GM23338 (cell line): ENCODE data around the gene ATP8B4. TPM values are rescaled to one million over a fixed set of nuclear protein-coding genes. Genes with fewer than 3 reads are reported as not detected.

Experiments
- ATAC-seq: fragments of 200-7000 bp; cut with Tn5 transposase; 3 replicates; pipeline ENCODE4 v1.9.1; 2020
- DNase-seq: peaks from one replicate; pipeline ENCODE4 v3.0.0-alpha.2; 2015; ENCODE audit warnings: low spot score
- H2AFZ ChIP-seq: fragments of 200-600 bp; sonication (generic); 2 replicates; pipeline ENCODE4 v1.8.0; 2016; ENCODE audit warnings: antibody characterized with exemption, mild to moderate bottlenecking, moderate library complexity
- H3F3A ChIP-seq: fragments of 200-600 bp; sonication (generic); replicated peaks from 2 replicates; pipeline ENCODE4 v1.8.0; 2017; ENCODE audit warnings: antibody characterized with exemption, mixed run types, low read depth
- H3K27ac ChIP-seq: fragments of 200-600 bp; sonication (generic); 2 replicates; pipeline ENCODE4 v1.6.1; 2016; ENCODE audit warnings: low read depth
- H3K27me3 ChIP-seq: fragments of 200-600 bp; sonication (generic); 2 replicates; pipeline ENCODE4 v1.8.0; 2016; ENCODE audit warnings: mild to moderate bottlenecking, mixed run types, moderate library complexity; ENCODE audit not compliant: insufficient read depth
- H3K36me3 ChIP-seq: fragments of 200-600 bp; sonication (generic); 2 replicates; pipeline ENCODE4 v1.8.0; 2016; ENCODE audit warnings: mild to moderate bottlenecking; ENCODE audit not compliant: insufficient read depth
- H3K4me1 ChIP-seq: fragments of 200-600 bp; sonication (generic); 2 replicates; pipeline ENCODE4 v1.8.0; 2016; ENCODE audit warnings: mild to moderate bottlenecking, moderate library complexity; ENCODE audit not compliant: insufficient read depth
- H3K4me2 ChIP-seq: fragments of 200-600 bp; sonication (generic); 2 replicates; pipeline ENCODE4 v1.7.1; 2017; ENCODE audit warnings: mixed run types
- H3K4me3 ChIP-seq: fragments of 200-600 bp; sonication (generic); 2 replicates; pipeline ENCODE4 v1.6.1; 2016; ENCODE audit warnings: mixed run types
- H3K79me2 ChIP-seq: fragments of 200-600 bp; sonication (generic); replicated peaks from 2 replicates; pipeline ENCODE4 v1.8.0; 2017; ENCODE audit warnings: mild to moderate bottlenecking; ENCODE audit not compliant: insufficient read depth
- H3K9me2 ChIP-seq: fragments of 200-600 bp; sonication (generic); 2 replicates; pipeline ENCODE4 v1.8.0; 2017; ENCODE audit not compliant: insufficient read depth
- H4K20me1 ChIP-seq: fragments of 200-600 bp; sonication (generic); replicated peaks from 2 replicates; pipeline ENCODE4 v1.8.0; 2017; ENCODE audit warnings: mild to moderate bottlenecking; ENCODE audit not compliant: insufficient read depth
- H3K27ac Mint-ChIP-seq: 2 replicates; pipeline ENCODE4 v1.8.0; 2020; ENCODE audit warnings: inconsistent platforms, mild to moderate bottlenecking, moderate library complexity, mixed read lengths
- H3K27me3 Mint-ChIP-seq: 3 replicates; pipeline ENCODE4 v1.8.0; 2022; ENCODE audit warnings: low read depth, mild to moderate bottlenecking, moderate library complexity, mixed read lengths, inconsistent platforms; ENCODE audit not compliant: insufficient read depth, poor library complexity
- H3K36me3 Mint-ChIP-seq: 3 replicates; pipeline ENCODE4 v1.8.0; 2021; ENCODE audit warnings: low read depth, mild to moderate bottlenecking, inconsistent platforms, moderate library complexity, mixed read lengths
- H3K4me1 Mint-ChIP-seq: 3 replicates; pipeline ENCODE4 v1.8.0; 2020; ENCODE audit warnings: mild to moderate bottlenecking, inconsistent platforms, mixed read lengths
- H3K4me3 Mint-ChIP-seq: 3 replicates; pipeline ENCODE4 v1.8.0; 2021; ENCODE audit warnings: moderate library complexity, mild to moderate bottlenecking, inconsistent platforms, mixed read lengths
- H3K9me3 Mint-ChIP-seq: 3 replicates; pipeline ENCODE4 v1.8.0; 2020; ENCODE audit warnings: moderate library complexity, mild to moderate bottlenecking, inconsistent platforms, mixed read lengths
- CREB1 ChIP-seq: fragments of 250-450 bp; sonication (Bioruptor Pico); IDR thresholded peaks from 2 replicates; pipeline ENCODE4 v1.5.0; 2020; ENCODE audit warnings: low read depth, mild to moderate bottlenecking, moderate library complexity
- EZH2phosphoT487 ChIP-seq: fragments of 200-600 bp; sonication (generic); IDR thresholded peaks from one replicate; pipeline ENCODE4 v1.8.1; 2018; ENCODE audit warnings: antibody characterized with exemption; ENCODE audit not compliant: unreplicated experiment
- JUNB ChIP-seq: IDR thresholded peaks from one replicate; pipeline ENCODE4 v1.6.1; 2016; ENCODE audit warnings: antibody characterized with exemption; ENCODE audit not compliant: unreplicated experiment
- NANOG ChIP-seq: IDR thresholded peaks from 2 replicates; pipeline ENCODE4 v1.6.1; 2016; ENCODE audit warnings: antibody characterized with exemption, borderline replicate concordance
- POLR2AphosphoS5 ChIP-seq: IDR thresholded peaks from 2 replicates; pipeline ENCODE4 v1.6.1; 2016; ENCODE audit warnings: antibody characterized with exemption, low read depth
- STAT1 ChIP-seq: IDR thresholded peaks from one replicate; pipeline ENCODE4 v1.6.1; 2016; ENCODE audit warnings: antibody characterized with exemption; ENCODE audit not compliant: unreplicated experiment
- ZNF114 ChIP-seq: fragments of 250-450 bp; sonication (Bioruptor Pico); IDR thresholded peaks from 2 replicates; pipeline ENCODE4 v1.5.0; 2020; ENCODE audit warnings: mild to moderate bottlenecking, moderate library complexity
- ZNF331 ChIP-seq: fragments of 250-450 bp; sonication (Bioruptor Pico); IDR thresholded peaks from 2 replicates; pipeline ENCODE4 v1.5.0; 2020; ENCODE audit warnings: low read depth, mild to moderate bottlenecking, moderate library complexity
- polyA plus RNA-seq: library from polyadenylated mRNA; unstranded; fragments of >200 nt; fragmentation: Nextera tagmentation; extraction: Ambion mirVana; gene quantifications from 2 replicates; pipeline ENCODE4 v1.2.1, GENCODE V29; 2016
- total RNA-seq: library from RNA; depleted of rRNA; stranded (reverse); fragments of >200 nt; shearing (Covaris generic); gene quantifications from 2 replicates; pipeline ENCODE4 v1.2.3, GENCODE V29; 2014
- TF ChIP-seq, protein P1 (sequence below): IDR thresholded peaks from 2 replicates; pipeline ENCODE4 v1.6.1; 2016; ENCODE audit warnings: antibody characterized with exemption
- TF ChIP-seq, protein P2 (sequence below): IDR thresholded peaks from one replicate; pipeline ENCODE4 v1.6.1; 2018; ENCODE audit warnings: antibody characterized with exemption; ENCODE audit not compliant: unreplicated experiment
- TF ChIP-seq, protein P3 (sequence below), 2 experiments: fragments of 200-600 bp in 1 of 2; sonication (generic) in 1 of 2; conservative IDR thresholded peaks; 2 replicates each; pipeline versions ENCODE4 v1.5.1 to v1.6.1; 2016 to 2017; ENCODE audit warnings: antibody characterized with exemption in 2 of 2, low read depth in 2 of 2, mild to moderate bottlenecking in 2 of 2, moderate library complexity in 1 of 2

Gene ATP8B4
- total and polyA plus RNA-seq, 2 experiments from 2014 or later: 0.24 TPM; not detected in 1

DNA sequence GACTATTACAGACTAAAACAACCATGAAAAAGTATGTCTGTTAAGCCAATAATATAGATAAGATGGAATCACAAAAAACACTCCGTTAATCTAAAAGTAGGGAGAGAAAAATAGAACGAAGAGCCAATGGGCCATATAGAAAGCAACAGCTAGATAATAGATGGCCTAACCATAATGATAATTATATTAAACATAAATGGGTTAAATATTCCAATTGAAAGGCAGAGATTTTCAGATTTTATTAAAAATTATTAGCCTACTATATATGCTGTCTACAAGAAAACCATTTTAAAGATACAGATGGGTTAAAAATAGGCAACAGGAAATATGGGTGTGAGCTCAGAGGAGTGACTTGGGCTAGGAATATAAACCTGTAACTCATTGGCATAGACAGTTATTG lies 76.3 kb downstream of the ATP8B4 start (continued):
- no peak for TF ChIP-seq CREB1
- no peak for TF ChIP-seq STAT1
- no peak for TF ChIP-seq POLR2AphosphoS5
- TF ChIP-seq, protein P1, sequence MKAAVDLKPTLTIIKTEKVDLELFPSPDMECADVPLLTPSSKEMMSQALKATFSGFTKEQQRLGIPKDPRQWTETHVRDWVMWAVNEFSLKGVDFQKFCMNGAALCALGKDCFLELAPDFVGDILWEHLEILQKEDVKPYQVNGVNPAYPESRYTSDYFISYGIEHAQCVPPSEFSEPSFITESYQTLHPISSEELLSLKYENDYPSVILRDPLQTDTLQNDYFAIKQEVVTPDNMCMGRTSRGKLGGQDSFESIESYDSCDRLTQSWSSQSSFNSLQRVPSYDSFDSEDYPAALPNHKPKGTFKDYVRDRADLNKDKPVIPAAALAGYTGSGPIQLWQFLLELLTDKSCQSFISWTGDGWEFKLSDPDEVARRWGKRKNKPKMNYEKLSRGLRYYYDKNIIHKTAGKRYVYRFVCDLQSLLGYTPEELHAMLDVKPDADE: no peak
- no peak for TF ChIP-seq EZH2phosphoT487
- no peak for TF ChIP-seq ZNF331
- no peak for TF ChIP-seq NANOG
- TF ChIP-seq, protein P2, sequence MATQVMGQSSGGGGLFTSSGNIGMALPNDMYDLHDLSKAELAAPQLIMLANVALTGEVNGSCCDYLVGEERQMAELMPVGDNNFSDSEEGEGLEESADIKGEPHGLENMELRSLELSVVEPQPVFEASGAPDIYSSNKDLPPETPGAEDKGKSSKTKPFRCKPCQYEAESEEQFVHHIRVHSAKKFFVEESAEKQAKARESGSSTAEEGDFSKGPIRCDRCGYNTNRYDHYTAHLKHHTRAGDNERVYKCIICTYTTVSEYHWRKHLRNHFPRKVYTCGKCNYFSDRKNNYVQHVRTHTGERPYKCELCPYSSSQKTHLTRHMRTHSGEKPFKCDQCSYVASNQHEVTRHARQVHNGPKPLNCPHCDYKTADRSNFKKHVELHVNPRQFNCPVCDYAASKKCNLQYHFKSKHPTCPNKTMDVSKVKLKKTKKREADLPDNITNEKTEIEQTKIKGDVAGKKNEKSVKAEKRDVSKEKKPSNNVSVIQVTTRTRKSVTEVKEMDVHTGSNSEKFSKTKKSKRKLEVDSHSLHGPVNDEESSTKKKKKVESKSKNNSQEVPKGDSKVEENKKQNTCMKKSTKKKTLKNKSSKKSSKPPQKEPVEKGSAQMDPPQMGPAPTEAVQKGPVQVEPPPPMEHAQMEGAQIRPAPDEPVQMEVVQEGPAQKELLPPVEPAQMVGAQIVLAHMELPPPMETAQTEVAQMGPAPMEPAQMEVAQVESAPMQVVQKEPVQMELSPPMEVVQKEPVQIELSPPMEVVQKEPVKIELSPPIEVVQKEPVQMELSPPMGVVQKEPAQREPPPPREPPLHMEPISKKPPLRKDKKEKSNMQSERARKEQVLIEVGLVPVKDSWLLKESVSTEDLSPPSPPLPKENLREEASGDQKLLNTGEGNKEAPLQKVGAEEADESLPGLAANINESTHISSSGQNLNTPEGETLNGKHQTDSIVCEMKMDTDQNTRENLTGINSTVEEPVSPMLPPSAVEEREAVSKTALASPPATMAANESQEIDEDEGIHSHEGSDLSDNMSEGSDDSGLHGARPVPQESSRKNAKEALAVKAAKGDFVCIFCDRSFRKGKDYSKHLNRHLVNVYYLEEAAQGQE: no peak
- TF ChIP-seq, protein P3, sequence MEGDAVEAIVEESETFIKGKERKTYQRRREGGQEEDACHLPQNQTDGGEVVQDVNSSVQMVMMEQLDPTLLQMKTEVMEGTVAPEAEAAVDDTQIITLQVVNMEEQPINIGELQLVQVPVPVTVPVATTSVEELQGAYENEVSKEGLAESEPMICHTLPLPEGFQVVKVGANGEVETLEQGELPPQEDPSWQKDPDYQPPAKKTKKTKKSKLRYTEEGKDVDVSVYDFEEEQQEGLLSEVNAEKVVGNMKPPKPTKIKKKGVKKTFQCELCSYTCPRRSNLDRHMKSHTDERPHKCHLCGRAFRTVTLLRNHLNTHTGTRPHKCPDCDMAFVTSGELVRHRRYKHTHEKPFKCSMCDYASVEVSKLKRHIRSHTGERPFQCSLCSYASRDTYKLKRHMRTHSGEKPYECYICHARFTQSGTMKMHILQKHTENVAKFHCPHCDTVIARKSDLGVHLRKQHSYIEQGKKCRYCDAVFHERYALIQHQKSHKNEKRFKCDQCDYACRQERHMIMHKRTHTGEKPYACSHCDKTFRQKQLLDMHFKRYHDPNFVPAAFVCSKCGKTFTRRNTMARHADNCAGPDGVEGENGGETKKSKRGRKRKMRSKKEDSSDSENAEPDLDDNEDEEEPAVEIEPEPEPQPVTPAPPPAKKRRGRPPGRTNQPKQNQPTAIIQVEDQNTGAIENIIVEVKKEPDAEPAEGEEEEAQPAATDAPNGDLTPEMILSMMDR (conservative IDR thresholded peaks at IDR 0.05; ENCODE audit: low read depth in 2 of 2): no peak
- no peak for TF ChIP-seq ZNF114 (CRISPR knock-in tag)

DNA sequence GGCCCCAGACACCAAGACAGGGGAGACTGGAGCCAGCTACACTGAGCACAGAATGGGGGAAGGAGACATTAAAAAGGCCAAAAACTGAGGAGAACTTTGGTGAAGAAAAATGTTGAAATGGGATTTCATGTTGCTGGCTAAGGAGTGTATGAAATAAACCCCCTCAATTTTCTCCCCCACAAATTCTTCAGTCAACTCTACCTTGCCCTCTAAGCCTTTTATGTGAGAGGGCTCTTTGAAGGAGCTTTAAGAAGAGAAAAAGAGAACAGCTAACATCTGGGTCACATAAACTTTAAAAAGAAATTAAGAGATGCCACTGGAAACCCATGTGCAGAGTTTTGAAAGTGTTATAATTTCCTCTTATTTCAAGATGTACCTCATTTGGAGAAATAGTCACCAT lies 88.6 kb downstream of the ATP8B4 start:
- Histone ChIP-seq H3K4me2 (no peak overlapping the region), H3K79me2 (no peaks in the 10 kb centered on the region), H3K4me1 (no peaks in the 10 kb centered on the region), H2AFZ (no peak overlapping the region), H4K20me1 (no peaks in the 10 kb centered on the region), H3K4me3 (no peak overlapping the region), H3F3A (no peaks in the 10 kb centered on the region), H3K9me2 (peaks cover 4% of the 10 kb centered on the region; the same call in 1 of the 2 replicates), H3K27ac (no peak overlapping the region), H3K36me3 (no peaks in the 10 kb centered on the region), H3K27me3 (no peaks in the 10 kb centered on the region)
- ATAC-seq (no peak), DNase-seq (no peak)
- no peak overlapping the region for H3K27ac Mint-ChIP-seq
- H3K36me3 Mint-ChIP-seq: no peaks in the 10 kb centered on the region
- peaks cover 2% of the 10 kb centered on the region for H3K27me3 Mint-ChIP-seq
- no peaks in the 10 kb centered on the region; the same call in 2 of the 3 replicates for H3K9me3 Mint-ChIP-seq
- no peaks in the 10 kb centered on the region for H3K4me1 Mint-ChIP-seq
- no peak overlapping the region for H3K4me3 Mint-ChIP-seq
- TF ChIP-seq POLR2AphosphoS5: no peak
- TF ChIP-seq CREB1: no peak
- TF ChIP-seq ZNF331: no peak
- TF ChIP-seq JUNB: no peak
- TF ChIP-seq, protein P3 (conservative IDR thresholded peaks at IDR 0.05; ENCODE audit: low read depth in 2 of 2): no peak
- TF ChIP-seq ZNF114 (CRISPR knock-in tag): no peak
